HG03432 (cell line): ENCODE data around the gene SNX8.

Experiments used
- ATAC-seq: cut with Tn5 transposase; IDR thresholded peaks from one replicate; pipeline ENCODE4 v1.9.1; 2021; ENCODE audit warnings: mild to moderate bottlenecking, moderate library complexity; ENCODE audit not compliant: unreplicated experiment

SNX8 gene

DNA sequence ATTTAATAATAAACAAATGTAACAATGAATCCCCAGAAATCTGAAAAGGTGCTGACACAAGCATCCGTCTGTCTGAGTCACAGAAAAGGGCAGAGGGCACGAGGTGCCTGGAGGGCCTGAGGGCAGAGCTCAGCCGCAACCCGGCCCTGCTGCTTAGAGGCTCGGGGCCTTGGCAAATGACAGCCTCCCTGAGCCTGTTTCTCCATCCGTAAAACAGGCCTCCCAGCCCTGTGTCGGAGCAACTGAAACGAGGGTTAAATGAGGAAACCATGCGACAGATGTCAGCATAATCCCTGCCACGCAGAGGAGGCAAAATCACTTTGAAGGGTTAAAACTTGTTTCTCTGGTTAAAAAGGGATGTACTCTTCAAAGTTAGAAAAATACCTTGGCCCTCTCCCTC, 47.3 kb downstream of the SNX8 start:
- ATAC-seq, result no peak

DNA sequence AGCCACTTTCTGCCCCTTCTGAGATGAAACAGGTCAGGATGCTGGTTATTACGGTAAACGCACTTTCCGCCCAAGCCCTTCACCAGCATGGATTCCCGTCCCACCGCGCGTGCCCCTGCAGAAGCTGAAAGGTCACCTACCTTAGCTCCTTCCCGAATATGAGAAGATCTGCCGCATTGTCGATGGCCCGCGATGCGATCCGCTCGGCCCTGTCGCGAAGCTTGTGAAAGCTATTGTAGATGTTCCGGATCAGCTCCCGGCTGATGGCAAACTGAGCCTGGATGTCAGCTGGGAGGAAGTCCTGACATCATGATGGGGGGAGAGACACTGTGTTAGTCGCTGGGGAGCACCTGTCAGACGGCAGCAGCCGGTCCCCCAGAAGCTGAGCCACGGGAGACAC, 50.1 kb downstream of the SNX8 start:
- no peak for ATAC-seq

DNA sequence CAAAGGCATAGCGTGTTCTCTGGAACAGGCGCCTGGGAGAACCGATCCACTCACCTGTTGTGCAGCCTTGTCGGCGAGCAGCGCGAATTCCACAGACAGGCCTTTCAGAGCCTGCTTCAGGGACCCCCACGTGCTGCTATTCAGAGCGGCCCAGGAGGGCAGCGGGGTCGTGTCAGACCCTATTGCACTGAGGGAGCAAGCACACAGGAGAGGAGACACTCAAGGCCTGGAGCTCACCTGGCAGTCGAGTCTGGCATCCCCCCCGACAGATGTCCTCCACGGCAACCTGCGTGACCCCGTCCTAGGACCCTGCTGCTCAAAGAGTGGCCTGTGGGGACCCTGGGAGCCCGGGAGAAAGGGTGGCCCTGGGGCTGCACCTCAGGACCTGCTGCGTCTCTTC, 51.1 kb downstream of the SNX8 start:
- no peak for ATAC-seq

DNA sequence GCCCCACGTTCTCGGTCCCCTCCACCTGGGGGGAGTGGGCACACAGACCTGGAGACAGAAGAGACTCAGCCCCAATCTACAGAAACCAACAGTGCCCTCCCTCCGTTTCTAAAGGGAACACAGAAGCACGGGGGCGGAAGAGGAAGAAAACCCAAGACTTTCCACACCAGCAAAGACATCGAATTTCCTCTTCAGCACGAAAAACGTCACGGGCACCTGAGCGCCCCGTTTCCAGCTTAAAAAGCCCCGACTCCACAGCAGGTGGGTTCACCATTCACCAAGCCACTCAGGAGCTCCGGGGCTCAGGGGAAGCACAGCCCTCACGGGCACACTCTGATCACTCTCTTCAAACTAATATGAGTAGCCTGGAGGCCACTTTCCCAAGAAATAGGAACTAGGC, 52.6 kb downstream of the SNX8 start:
- no peak for ATAC-seq

DNA sequence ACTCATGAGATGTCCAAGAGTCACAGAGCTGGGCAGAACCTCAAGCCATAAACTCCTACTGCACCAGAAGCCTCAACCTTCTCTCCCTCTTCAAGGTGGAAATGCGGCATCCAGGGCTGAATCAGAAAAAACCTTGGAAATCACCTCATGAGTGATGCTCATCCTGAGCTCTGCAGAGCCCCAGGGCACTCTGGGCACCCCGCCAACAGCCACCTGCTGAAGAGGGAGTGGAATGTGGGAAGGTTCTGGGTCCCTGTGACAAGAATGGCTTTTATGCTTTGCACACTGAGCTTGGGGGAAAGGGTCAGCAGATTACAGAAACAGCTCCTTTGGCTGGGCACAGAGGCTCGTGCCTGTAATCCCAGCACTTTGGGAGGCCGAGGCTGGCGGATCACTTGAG, 53.4 kb downstream of the SNX8 start:
- no peak for ATAC-seq

DNA sequence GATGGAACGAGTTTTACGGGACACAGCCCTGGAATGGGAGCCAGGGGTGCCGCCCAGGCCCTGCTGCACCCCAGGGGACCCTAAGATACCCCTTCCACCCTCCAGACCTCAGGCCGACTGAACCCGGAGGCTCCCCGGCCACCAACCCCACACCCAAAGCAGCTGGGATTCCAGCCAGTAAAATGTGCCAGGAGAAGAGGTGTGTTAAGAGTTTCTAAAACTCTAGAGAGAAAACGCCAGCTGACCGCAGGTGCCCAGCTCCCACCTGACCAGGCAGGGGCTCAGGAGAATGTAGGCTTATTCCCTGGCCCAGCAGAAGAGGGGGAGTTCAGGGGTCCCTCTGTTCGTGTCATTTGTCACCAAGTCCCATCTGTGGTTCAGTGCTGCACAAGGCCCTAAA, 54.8 kb downstream of the SNX8 start:
- ATAC-seq, result no peak

DNA sequence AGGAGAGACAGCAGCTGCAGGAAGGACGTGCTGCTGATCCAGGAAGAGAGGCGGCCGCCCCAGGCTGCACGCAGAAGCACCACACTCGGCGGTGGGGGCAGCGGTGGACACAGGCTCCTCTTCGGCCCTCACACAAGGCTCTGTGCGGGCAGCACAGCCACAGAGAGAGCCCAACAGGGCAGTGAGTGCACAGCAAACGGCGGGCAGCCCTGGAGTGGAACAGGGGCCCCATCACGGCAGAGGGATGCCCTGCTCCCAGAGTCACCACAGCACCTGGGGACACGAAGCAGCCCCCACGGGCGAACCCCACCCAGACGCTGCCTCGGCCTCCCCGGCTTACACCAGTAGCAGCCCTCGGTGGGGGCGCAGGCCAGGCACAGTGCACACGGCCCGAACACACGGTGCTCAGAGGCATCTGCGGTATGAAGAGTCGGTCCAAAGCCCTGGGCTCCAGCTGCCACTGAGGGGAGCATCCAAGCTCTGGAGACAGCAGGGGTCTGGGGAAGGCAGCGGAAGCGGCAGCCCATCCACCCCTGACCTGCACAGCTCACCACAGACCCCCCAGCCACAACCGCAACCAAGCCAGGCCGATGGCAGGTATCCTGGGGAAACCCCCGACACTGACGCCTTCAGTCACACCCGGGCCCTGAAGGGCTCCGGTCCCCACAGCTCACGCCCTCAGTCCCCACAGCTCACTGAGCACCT, 55.4 kb downstream of the SNX8 start:
- peak; percentile 83 for ATAC-seq

DNA sequence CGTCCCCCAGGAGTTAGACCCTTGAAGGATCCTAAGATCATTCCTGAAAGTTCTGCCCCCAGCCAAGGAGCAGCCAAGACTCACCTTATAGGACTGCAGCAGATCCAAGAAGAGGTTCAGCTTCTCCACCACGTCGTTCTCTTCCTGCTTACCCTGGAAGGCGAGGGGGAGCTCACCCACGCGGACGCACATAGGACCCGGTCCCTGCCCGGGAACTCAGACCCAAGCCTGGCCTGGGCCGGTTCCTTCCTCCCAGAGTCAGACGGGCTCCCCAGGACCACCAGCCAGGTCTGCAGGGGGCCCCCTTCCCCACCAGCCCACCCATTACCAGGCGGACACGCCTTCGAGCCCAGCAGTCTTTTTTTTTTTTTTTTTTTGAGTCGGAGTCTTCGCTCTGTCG, 56.6 kb downstream of the SNX8 start:
- no peak for ATAC-seq

DNA sequence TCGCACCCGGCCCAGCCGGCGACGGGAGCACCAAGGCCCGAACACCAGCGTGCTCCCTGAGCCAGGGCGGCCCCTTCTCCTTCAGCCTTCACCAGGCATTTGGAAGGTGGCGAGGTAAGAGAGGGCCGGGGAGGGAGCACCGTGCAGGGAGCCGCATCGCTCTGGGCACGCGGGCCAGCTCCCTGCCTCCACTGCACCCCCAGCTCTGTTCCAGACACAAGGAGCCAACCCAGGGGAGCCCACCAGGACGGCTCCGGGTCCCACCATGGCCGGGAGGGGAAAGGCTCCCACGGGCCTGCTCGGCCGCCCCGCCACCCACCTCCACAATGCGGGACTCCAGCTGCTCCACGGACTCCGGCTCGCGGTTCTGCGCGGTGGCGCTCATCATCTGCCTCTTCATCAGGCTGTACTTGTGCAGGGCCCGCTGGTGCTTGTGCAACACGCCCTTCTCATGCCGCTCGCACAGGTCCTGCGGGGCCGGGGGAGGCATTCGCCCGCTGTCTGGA, 57.1 kb downstream of the SNX8 start:
- no peak for ATAC-seq

DNA sequence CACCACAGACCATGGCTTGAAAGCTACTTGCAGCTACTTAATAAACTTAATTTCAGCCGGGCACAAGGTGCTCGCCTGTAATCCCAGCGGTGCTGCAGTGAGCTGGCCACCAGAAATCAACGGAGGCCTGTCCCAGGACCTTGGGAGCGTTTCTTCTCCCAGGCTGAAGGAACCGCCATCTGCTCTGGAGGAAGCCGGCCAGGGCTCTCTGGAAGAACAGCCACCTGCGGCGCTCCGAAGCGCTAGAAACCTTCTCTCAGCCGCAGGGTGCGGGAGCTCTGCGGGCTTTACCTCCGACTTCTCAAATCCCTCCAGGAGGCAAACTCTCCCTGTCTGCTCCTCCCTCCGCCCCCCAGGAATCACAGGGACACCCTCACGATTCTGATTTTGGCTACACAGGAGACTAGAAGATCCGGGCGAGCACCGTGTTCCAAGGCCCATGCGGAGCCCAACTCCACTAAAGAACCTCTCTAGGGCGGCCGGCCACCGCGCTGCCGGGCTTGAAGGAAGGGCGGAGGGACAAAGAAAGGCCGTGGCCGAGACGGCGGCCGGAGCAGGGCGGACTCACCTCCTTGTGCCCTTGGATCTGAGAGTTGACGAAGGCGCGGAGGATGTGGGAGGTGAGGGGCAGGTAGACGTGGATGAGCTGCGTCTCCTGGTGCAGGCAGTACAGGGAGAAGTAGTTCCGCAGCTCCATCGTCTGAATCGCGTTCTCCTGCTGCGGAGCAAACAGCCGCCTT, 57.8 kb downstream of the SNX8 start:
- ATAC-seq, result no peak

DNA sequence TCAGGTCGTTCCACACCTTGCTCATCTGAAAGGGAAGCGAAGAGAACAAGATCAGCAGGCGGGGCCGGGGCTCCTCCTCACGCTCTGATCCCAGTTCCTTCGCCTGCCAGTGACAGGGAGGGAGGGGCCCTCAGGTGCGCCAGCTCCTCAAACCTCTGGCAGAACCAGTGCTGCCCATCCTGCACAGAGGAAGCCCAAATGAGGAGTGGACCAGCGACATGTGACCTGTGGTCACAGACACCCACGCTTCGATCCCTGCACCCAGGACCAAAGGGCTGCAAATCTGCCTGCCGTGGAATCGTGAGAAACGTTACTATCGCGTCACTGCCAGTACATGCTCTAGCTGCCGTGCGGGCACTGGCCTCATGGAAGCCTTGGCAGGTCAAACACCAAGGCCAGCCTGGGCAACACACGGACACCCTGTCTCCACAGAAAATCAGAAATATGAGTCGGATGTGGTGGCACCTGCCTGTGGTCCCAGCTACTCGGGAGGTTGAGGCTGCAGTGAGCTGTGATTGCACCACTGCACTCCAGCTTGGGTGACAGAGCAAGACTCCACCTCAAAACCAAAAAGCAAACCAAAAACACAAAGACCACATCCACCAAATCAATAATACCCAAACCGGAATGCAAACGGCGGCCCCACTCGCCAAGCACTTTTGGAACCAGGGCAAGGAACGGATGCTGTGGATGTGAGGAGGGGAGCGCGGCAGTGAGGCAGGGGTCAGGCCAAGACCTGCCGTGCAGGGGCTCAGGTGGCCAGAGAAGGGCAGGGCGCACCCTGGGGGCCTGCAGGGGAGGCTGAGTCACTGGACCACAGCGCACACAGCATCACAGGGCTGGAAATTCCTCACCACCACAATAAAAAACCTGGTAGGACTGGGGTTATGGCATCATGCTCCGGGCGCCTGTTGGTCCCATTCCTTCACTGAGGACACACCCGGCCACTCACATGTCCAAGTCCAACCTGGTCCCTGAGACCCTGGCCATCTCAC, 58.8 kb downstream of the SNX8 start:
- no peak for ATAC-seq

DNA sequence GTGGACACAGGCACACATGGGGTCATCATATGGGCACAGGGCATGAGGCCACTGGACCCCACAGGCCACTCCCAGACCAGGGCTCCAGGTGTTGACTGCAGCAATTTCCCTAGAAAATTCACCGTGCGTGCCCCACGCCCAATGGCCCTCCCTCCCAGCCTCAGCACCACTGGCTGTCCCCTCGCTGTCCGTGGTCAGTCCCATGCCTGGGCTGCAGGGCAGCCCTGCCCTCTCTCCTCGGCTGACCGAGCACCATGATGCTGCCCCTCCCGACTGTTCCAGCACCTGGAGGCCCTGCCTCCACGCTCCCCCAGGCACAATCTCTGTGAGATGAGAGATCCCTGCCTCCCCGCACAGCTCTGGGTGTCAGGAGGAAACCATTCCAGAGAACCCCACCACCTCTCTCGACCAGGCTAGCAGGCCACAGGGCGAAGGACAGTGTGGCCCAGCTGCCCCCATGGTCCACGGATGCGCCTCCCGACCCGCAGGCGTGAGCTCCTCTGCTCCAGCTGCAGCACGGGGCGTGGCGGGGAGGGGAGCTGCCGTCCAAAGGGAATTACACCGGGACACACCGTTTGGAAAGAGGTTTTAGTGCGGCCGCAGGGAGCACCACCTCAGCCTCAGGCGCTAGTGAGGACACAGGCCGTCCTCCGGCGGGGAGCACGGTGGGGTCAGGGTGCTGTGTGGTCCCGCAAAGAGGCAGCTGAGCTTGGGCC, 59.7 kb downstream of the SNX8 start:
- ATAC-seq, result no peak

DNA sequence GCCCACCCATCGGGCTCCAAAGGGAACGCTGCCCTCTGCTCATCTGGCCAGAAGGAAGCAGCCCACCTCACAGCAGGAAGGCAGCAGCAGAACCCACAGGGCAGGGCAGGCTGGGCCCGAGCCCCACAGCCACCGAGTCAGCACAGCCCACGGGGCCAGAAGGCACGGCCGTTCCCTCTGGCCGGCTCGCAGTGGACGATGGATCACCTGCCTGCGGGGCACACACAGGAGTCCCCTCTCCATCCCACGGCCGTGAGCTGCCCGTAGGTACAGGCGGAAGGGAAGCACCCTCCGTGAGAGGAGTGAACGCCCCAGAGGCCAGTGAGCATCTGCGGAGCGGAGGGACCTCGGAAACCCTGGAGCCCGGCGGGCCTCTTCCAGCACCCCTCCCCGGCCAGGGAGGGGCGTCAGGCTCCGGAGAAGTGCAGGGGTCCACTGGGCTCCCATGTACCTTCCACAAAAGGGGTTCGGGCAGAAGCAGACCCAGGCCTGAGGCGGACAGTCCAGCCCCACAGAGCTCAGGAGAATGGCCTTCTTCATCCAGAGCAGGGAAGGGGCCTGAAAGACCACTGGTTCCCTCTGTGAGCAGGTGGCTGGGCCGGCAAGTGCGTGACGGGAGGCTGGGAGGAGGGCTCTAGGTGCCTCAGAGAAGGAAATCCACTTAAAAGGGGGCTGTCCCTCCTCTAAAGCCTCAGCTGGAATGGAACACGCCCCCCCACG, 60.6 kb downstream of the SNX8 start:
- no peak for ATAC-seq

DNA sequence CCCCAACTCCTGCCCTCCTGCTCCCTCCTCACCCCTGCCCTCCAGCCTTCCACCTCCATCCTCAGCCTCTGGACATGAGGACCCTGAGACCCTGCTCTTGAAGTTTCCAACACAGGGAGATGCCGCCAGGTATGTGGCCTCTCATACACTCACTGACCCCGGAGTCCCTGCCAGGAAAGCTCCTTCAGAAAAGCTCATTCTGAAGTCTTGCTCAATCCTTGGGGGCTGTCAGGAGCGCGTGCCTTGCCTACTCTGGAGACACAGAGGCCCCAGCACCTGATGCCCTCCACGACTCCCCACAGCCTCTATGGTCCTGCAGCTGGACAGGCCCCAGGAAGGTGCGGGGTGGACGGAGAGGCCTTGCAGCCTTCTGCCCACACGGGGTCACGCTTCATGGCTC, 61.2 kb downstream of the SNX8 start:
- no peak for ATAC-seq

DNA sequence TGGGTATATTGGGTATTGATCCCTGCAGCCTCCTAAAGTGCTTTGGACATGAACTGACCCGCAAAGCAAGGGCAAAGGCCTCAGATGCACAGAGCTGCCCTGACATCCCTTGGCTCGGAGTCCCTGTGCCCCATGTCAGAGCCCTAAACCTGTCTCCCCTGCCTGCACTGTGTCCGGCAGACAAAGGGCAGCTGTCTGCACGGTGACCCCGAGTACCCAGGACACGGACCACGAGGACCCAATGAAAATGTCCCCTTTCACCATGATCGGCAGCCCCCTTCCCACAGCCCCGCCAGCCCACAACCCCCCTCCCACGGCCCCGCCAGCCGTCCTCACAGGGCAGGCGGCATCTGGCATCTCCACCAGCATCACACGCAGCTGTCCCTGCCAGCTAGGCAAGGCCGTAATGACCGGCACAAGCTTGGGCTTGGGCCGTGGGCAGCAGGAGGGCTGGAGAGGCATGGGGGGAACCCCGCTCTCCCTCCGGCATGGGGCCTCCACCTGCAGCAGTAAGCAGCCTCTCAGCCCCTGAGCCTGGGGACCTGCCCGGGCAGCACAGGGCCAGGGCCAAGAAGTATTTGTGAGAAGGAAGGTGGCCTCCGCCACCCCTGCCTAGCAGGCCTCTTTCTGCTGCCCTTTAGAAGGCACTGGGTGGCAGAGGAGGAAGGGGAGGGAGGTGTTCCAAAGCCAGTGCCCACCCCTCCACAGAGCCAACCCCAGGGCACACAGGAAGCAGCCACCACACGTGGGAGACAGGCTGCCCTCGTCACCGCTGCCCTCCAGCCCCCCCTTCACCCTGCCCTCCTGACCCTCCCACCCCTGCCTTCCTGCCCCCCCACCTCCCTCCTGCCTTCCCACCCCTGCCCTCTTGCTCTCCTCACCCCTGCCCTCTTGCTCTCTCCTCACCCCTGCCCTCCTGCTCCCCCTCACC, 62.1 kb downstream of the SNX8 start:
- no peak for ATAC-seq

DNA sequence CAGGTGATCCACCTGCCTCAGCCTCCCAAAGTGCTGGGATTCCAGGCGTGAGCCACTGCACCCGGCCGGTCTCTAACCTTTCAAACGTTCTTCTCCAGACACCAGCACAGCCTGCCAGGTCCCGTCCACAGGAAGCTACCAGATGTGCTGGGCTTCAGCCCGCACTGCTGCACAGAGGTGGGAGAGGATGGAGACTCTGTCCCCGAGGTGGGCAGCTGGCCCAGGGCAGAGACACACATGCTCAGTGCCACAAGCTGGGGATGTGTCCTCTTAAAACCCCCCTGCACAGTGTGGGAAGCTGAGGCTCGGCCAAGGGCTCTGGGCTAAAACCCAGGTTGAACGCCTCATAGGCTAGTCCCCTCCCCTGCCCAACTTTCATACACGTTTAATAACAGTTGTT, 62.9 kb downstream of the SNX8 start:
- ATAC-seq, result no peak

DNA sequence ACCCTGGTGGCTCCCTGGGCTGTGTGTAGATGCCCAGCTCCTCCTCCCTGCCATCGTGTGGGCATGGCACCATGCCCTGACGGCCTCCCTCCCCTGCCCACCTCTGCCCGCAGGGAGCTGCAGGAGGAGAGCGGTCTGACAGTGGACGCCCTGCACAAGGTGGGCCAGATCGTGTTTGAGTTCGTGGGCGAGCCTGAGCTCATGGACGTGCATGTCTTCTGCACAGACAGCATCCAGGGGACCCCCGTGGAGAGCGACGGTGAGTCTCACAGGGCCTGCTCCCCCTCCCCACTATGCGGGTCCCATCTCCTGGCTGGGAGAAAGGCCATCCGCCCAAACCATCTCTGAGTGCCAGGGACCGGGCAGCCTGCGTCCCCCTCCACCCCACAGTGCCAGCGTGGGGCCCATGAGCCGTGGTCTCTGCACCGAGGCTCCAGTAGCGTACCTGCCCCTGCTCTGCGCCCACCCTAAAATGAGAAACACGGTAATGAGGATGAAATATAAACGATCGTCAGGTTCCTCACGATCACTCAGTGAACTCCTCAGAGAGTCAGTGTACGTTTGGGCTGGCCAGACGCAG, 64.4 kb downstream of the SNX8 start:
- ATAC-seq, result no peak

DNA sequence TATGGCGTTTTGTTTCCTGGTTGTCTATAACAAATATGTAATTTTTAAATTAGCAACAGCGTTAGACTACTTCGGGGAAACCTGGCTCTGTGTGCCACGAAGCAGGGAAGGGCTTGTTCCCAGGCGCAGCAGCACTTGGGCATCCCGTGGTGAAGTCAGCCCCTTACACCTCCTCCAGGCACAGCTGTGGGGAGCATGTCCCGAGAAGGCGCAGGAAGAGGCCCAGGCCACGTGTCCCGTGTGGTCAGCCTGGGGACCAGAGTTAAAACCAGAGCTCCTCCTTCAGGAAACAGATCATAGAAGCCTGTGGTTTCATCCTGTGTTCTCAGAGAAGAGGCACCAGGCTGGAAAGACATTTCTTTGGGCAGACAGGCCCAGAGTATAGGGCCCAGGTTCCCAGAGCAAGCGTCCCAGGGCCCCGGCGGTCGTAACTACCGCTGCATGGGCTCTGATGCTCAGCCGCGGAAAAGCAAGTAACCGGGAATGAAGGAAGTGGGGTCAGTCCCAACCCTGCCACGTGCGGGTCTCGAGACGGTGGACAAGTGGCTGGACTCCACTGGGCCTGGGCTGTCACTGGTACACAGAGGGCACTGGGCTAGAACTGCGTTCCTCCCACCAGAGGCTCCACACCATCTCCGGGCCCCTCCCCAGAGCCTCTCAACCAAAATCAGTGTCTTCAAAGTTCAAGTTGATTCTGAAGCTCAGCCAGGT, 65.1 kb downstream of the SNX8 start:
- ATAC-seq, result peak; percentile 40
